Measurements from ENCODE around the gene OR2C3. TPM values are rescaled to one million over a fixed set of nuclear protein-coding genes. Genes with fewer than 3 reads are reported as not detected.

Gene OR2C3
- total RNA-seq, 2 experiments from 2014 or later, result not detected

- no peak overlapping the region for H3K27ac ChIP-seq (ENCODE audit: low read depth, low read length, poor library complexity, severe bottlenecking)
- intact Hi-C loops (cut with micrococcal nuclease; ENCODE audit: unreplicated experiment), result no loop called here
- no peaks in the 10 kb centered on the region for H3K9me2 ChIP-seq (ENCODE audit: insufficient read depth, low read length)
- POLR2A ChIA-PET, result no interaction called here
- no peak overlapping the region for H2AFZ ChIP-seq (ENCODE audit: low read length)
- no peak overlapping the region for H3K4me3 ChIP-seq (ENCODE audit: low read depth, low read length, poor library complexity, severe bottlenecking)
- no peak for DNase-seq (ENCODE audit: low spot score)
- no peak overlapping the region for H3K4me2 ChIP-seq (ENCODE audit: low read length)
- CTCF ChIA-PET (ENCODE audit: unreplicated experiment), result no interaction called here
- no peaks in the 10 kb centered on the region for H3K4me1 ChIP-seq (ENCODE audit: insufficient read depth, low read length, poor library complexity, severe bottlenecking)
- no TSS peak for BruUV-seq (replicated peaks)
- H4K20me1 ChIP-seq (ENCODE audit: insufficient read depth, low read length), result no peaks in the 10 kb centered on the region
- no peaks in the 10 kb centered on the region for H3K36me3 ChIP-seq (ENCODE audit: insufficient read depth, low read length)
- H3K9me3 ChIP-seq (ENCODE audit: low read length), result no peaks in the 10 kb centered on the region
- H3K79me2 ChIP-seq (ENCODE audit: insufficient read depth, low read depth, low read length), result no peaks in the 10 kb centered on the region
- TF ChIP-seq, protein P1, sequence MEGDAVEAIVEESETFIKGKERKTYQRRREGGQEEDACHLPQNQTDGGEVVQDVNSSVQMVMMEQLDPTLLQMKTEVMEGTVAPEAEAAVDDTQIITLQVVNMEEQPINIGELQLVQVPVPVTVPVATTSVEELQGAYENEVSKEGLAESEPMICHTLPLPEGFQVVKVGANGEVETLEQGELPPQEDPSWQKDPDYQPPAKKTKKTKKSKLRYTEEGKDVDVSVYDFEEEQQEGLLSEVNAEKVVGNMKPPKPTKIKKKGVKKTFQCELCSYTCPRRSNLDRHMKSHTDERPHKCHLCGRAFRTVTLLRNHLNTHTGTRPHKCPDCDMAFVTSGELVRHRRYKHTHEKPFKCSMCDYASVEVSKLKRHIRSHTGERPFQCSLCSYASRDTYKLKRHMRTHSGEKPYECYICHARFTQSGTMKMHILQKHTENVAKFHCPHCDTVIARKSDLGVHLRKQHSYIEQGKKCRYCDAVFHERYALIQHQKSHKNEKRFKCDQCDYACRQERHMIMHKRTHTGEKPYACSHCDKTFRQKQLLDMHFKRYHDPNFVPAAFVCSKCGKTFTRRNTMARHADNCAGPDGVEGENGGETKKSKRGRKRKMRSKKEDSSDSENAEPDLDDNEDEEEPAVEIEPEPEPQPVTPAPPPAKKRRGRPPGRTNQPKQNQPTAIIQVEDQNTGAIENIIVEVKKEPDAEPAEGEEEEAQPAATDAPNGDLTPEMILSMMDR (conservative IDR thresholded peaks at IDR 0.05; ENCODE audit: low read length), result no peak
- no peak for TF ChIP-seq EZH2phosphoT487 (IDR thresholded peaks at IDR 0.05; ENCODE audit: borderline replicate concordance, low read depth, low read length)
These were observed 6.6 kb upstream of the OR2C3 start for GRCh38 chr1:247542811-247543210.

- ChIA-PET POLR2A (no interaction called here), CTCF (ENCODE audit: unreplicated experiment) (no interaction called here)
- Histone ChIP-seq H3K27ac (ENCODE audit: low read depth, low read length, poor library complexity, severe bottlenecking) (no peak overlapping the region), H4K20me1 (ENCODE audit: insufficient read depth, low read length) (no peaks in the 10 kb centered on the region), H3K4me1 (ENCODE audit: insufficient read depth, low read length, poor library complexity, severe bottlenecking) (no peaks in the 10 kb centered on the region), H3K9me3 (ENCODE audit: low read length) (no peaks in the 10 kb centered on the region), H3K4me2 (ENCODE audit: low read length) (no peak overlapping the region), H3K79me2 (ENCODE audit: insufficient read depth, low read depth, low read length) (no peaks in the 10 kb centered on the region), H3K4me3 (ENCODE audit: low read depth, low read length, poor library complexity, severe bottlenecking) (no peak overlapping the region), H3K36me3 (ENCODE audit: insufficient read depth, low read length) (no peaks in the 10 kb centered on the region), H3K9me2 (ENCODE audit: insufficient read depth, low read length) (no peaks in the 10 kb centered on the region), H2AFZ (ENCODE audit: low read length) (no peak overlapping the region)
- no TSS peak for BruUV-seq (replicated peaks)
- TF ChIP-seq, protein P1 (conservative IDR thresholded peaks at IDR 0.05; ENCODE audit: low read length), result no peak
- TF ChIP-seq EZH2phosphoT487 (IDR thresholded peaks at IDR 0.05; ENCODE audit: borderline replicate concordance, low read depth, low read length), result no peak
- DNase-seq (ENCODE audit: low spot score), result no peak
- intact Hi-C loops (cut with micrococcal nuclease; ENCODE audit: unreplicated experiment), result no loop called here
These were observed 4.3 kb upstream of the OR2C3 start for GRCh38 chr1:247540581-247540980.

DNA sequence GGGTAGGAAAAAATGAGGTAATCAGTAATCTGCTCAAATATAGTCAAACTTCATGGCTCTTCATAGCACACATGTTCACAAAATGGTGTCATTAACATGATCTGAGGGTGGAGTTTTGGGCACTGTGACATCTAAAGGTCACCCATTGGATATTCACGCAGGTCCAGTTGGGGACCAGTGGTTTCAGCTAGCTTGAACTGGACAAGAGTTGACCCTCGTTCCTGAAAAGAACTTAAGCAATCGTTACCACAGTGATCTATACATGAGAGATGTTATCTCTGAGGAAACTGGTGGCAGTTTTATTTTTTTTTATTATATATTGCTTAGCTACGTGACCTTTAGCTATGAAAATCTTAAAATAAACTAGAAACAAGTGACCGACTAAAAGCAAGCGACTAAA lies 3.0 kb upstream of the OR2C3 start:
- no peaks in the 10 kb centered on the region for H3K79me2 ChIP-seq (ENCODE audit: insufficient read depth, low read depth, low read length)
- no TSS peak for BruUV-seq (replicated peaks)
- no peaks in the 10 kb centered on the region for H3K4me1 ChIP-seq (ENCODE audit: insufficient read depth, low read length, poor library complexity, severe bottlenecking)
- CTCF ChIA-PET (ENCODE audit: unreplicated experiment), result no interaction called here
- no peaks in the 10 kb centered on the region for H4K20me1 ChIP-seq (ENCODE audit: insufficient read depth, low read length)
- no peak overlapping the region for H3K4me3 ChIP-seq (ENCODE audit: low read depth, low read length, poor library complexity, severe bottlenecking)
- H3K9me2 ChIP-seq (ENCODE audit: insufficient read depth, low read length), result no peaks in the 10 kb centered on the region
- no peaks in the 10 kb centered on the region for H3K36me3 ChIP-seq (ENCODE audit: insufficient read depth, low read length)
- no peak overlapping the region for H3K4me2 ChIP-seq (ENCODE audit: low read length)
- no peak for DNase-seq (ENCODE audit: low spot score)
- no peak overlapping the region for H2AFZ ChIP-seq (ENCODE audit: low read length)
- no peaks in the 10 kb centered on the region for H3K9me3 ChIP-seq (ENCODE audit: low read length)
- TF ChIP-seq EZH2phosphoT487 (IDR thresholded peaks at IDR 0.05; ENCODE audit: borderline replicate concordance, low read depth, low read length), result no peak
- TF ChIP-seq, protein P1 (conservative IDR thresholded peaks at IDR 0.05; ENCODE audit: low read length), result no peak
- intact Hi-C loops (cut with micrococcal nuclease; ENCODE audit: unreplicated experiment), result no loop called here
- H3K27ac ChIP-seq (ENCODE audit: low read depth, low read length, poor library complexity, severe bottlenecking), result no peak overlapping the region
- POLR2A ChIA-PET, result interaction anchor here (0.6 kb wide), 1 partner anchor 76 kb away, joined by 4 read pairs; no protein-coding TSS in a partner anchor

Measured in OCI-LY7 (cell line).